Esophagus (tissue), 2 donors: Measurements from ENCODE around the gene MED22. TPM values are rescaled to one million over a fixed set of nuclear protein-coding genes. Genes with fewer than 3 reads are reported as not detected.

Experiments
- H3K27ac ChIP-seq, 2 donors: one replicate each; pipeline ENCODE4 v1.5.1; 2013; ENCODE audit warnings: low read depth in 2 of 2, mild to moderate bottlenecking in 2 of 2, inconsistent platforms in 1 of 2, low read length in 1 of 2, moderate library complexity in 1 of 2
- H3K27me3 ChIP-seq, 2 donors: one replicate each; pipeline ENCODE4 v1.6.1; 2013; ENCODE audit warnings: low read length in 2 of 2, control low read depth in 1 of 2, mild to moderate bottlenecking in 1 of 2; ENCODE audit not compliant: insufficient read depth in 2 of 2, control insufficient read depth in 1 of 2
- H3K36me3 ChIP-seq, 2 donors: one replicate each; pipeline ENCODE4 v1.6.1; 2013; ENCODE audit warnings: low read length in 1 of 2; ENCODE audit not compliant: control insufficient read depth in 2 of 2, insufficient read depth in 2 of 2
- H3K4me1 ChIP-seq, 2 donors: one replicate each; pipeline ENCODE4 v1.6.1; 2013; ENCODE audit warnings: low read length in 1 of 2; ENCODE audit not compliant: control insufficient read depth in 2 of 2, insufficient read depth in 2 of 2
- H3K4me3 ChIP-seq, 2 donors: one replicate each; pipeline ENCODE4 v1.5.1; 2013; ENCODE audit warnings: low read length in 2 of 2, mild to moderate bottlenecking in 2 of 2, low read depth in 1 of 2, moderate library complexity in 1 of 2
- H3K9me3 ChIP-seq, 2 donors: one replicate each; pipeline ENCODE4 v1.6.1; 2013; ENCODE audit warnings: mild to moderate bottlenecking in 2 of 2, low read depth in 1 of 2, low read length in 1 of 2, moderate library complexity in 1 of 2; ENCODE audit not compliant: control insufficient read depth in 2 of 2, insufficient read depth in 1 of 2
- WGBS, 2 donors: extraction: QIAGEN DNeasy Blood & Tissue Kit; methylation state at CpG; one replicate each; pipeline ENCODE4 v1.1.7; 2013; 5-methylcytosine and 5-hydroxymethylcytosine counted together
- polyA plus RNA-seq, 2 donors: library from polyadenylated mRNA; stranded (reverse); fragments of 200-250 nt; gene quantifications; one replicate each; pipeline ENCODE4 v1.2.3, GENCODE V29; 2013
- donor health status: healthy with polysubstance abuse.
- donor health status: Bipolar disorder and iron deficiency.

The MED22 gene
- polyA plus RNA-seq, 2 donors = 7.3 to 12.0 TPM

- peak overlapping the region in 1 of 2 donors; percentile 23 for H3K27ac ChIP-seq
- 76 to 79% methylated on average over 7 of the region's 7 CpGs for WGBS, 2 donors
- H3K27me3 ChIP-seq = no peaks in the 10 kb centered on the region
- H3K36me3 ChIP-seq = peaks cover 6 to 42% of the 10 kb centered on the region in 2 donors
- peaks cover 13 to 39% of the 10 kb centered on the region in 2 donors for H3K4me1 ChIP-seq
- H3K9me3 ChIP-seq = no peaks in the 10 kb centered on the region
- H3K4me3 ChIP-seq = no peak overlapping the region
Measured at GRCh38 chr9:133369933-133370332, 22.0 kb upstream of the MED22 start.

DNA sequence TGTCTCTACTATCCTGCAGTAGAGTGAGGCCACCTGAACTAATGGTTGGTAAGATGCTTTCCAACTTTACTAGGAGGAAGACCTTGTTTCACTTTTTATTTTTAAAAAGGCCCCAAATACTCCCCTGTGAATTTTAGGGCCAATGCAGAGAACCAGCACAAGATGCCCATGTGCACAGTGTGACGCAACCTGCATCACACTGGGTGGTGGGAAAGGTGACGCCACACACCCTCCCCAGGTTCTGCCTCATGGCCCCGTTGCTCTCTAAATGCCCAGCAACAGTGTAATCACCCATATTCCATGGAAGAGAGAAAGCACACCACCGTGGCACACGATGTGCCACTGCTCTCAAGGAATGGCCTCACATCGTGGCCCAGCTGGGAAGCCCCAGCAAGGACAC is 21.5 kb upstream of the MED22 start:
- no peak overlapping the region for H3K4me3 ChIP-seq
- no peaks in the 10 kb centered on the region for H3K27me3 ChIP-seq
- WGBS, 2 donors = 72 to 78% methylated on average over 6 of the region's 6 CpGs
- no peak overlapping the region for H3K27ac ChIP-seq
- H3K4me1 ChIP-seq = peaks cover 13 to 39% of the 10 kb centered on the region in 2 donors
- H3K36me3 ChIP-seq = peaks cover 8 to 42% of the 10 kb centered on the region in 2 donors
- H3K9me3 ChIP-seq = no peaks in the 10 kb centered on the region

DNA sequence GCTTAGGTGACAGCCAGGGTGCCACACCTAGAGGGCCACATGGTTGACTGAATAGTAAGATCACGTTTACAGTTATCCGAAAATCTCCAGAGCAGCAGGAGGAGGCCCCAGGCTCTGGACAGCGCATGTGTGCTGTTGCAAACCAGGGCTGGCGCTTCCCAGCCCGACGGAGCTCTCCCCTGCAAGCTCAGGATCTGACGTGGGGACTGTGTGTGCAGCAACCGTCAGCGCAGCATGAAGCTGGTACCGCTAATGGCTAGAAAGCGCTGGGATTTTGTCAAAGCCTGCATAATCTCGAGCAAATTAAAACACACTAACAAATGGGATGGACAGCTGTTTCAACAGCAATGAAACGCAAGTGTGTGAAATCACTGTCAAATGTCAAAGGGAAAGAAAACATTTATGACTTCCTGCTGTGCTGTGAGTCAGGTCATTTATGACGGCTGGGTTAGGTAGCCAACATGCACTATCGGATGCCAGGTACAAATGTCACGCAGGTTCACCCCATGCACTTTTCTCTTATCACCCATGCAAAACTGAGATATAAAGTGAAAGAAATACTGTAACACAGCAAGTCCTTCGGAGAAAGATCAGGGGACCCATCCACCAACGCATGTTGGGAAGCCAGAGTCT is 20.4 kb upstream of the MED22 start:
- H3K27me3 ChIP-seq = no peaks in the 10 kb centered on the region
- peaks cover 8 to 46% of the 10 kb centered on the region in 2 donors for H3K36me3 ChIP-seq
- H3K4me1 ChIP-seq = peaks cover 13 to 39% of the 10 kb centered on the region in 2 donors
- H3K27ac ChIP-seq = peak overlapping the region in 1 of 2 donors; percentile 74
- 40 to 47% methylated on average over 18 of the region's 18 CpGs for WGBS, 2 donors
- H3K4me3 ChIP-seq = no peak overlapping the region
- H3K9me3 ChIP-seq = no peaks in the 10 kb centered on the region

- Histone ChIP-seq H3K27ac (peak overlapping the region in 1 of 2 donors; percentile 74), H3K27me3 (no peaks in the 10 kb centered on the region), H3K9me3 (no peaks in the 10 kb centered on the region), H3K4me3 (no peak overlapping the region), H3K36me3 (peaks cover 13 to 43% of the 10 kb centered on the region in 2 donors), H3K4me1 (peaks cover 13 to 41% of the 10 kb centered on the region in 2 donors)
- 62 to 70% methylated on average over 10 of the region's 10 CpGs for WGBS, 2 donors
Measured at GRCh38 chr9:133367778-133368177, 19.8 kb upstream of the MED22 start.

GRCh38 chr9:133367221-133367620 is 19.3 kb upstream of the MED22 start:
- Histone ChIP-seq H3K4me1 (peaks cover 13 to 41% of the 10 kb centered on the region in 2 donors), H3K27me3 (no peaks in the 10 kb centered on the region), H3K27ac (peak overlapping the region in 1 of 2 donors; percentile 74), H3K36me3 (peaks cover 13 to 43% of the 10 kb centered on the region in 2 donors), H3K9me3 (no peaks in the 10 kb centered on the region), H3K4me3 (no peak overlapping the region)
- WGBS, 2 donors = 90 to 91% methylated on average over 22 of the region's 22 CpGs

DNA sequence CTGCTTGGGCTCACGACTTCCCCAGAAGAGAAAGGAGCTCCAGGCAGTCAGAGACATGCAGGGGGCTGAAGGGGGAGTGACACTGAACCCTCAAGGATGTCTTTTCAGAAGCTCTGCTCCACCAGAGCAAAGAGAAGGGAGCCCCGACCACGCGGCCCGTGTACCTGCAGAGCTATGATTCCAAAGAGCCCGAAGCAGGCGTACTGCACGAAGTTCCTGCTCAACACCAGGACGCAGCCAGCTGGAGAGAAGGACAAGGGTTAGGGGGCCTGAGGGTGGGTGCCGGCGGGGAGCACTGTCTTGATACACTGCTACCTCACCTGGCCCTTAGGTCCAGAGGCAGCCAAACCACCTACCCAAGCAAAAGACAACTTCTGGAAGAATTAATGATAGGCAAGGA is 18.5 kb upstream of the MED22 start:
- Histone ChIP-seq H3K4me1 (peaks cover 10 to 35% of the 10 kb centered on the region in 2 donors), H3K4me3 (no peak overlapping the region), H3K27me3 (no peaks in the 10 kb centered on the region), H3K36me3 (peaks cover 13 to 45% of the 10 kb centered on the region in 2 donors), H3K9me3 (peaks cover 0 to 2% of the 10 kb centered on the region in 2 donors), H3K27ac (no peak overlapping the region)
- 92% methylated on average over 11 of the region's 11 CpGs for WGBS, 2 donors

DNA sequence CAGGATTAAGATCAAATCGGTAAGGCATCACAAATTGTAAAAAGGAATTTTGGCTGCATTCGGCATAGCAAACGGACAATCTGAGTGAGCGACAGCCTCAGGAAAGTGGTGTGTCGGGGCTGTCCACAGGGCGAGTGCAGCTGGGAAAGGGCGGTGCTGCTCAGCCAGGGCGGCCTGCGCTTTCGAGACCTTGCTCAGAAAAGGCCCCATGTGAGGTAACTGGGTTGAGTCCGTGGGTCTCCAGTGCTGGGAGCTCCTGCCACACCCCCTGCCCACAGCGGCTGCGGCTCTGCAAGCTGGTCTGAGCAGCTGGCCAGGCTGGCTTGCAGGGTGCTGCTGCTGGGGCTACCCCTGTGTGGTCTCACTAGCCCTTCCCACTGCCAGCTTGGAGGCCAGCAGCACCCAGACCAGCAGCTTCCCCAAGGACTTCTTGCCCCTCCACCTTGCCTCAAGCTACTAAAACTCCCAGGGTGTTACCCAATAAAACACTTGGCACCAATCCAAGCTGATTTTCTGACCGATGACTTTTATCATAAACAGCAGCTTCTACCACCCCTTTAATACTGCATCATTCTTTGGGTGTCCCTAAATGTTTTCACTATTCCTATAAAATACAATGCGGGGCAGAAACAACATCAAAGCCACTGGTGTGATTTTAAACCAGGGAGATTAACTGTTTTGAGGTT is 14.6 kb upstream of the MED22 start:
- Histone ChIP-seq H3K36me3 (peaks cover 13 to 58% of the 10 kb centered on the region in 2 donors), H3K9me3 (peaks cover 0 to 2% of the 10 kb centered on the region in 2 donors), H3K27me3 (no peaks in the 10 kb centered on the region), H3K4me3 (no peak overlapping the region), H3K27ac (peak overlapping the region; percentile 8 to 38), H3K4me1 (peaks cover 4 to 27% of the 10 kb centered on the region in 2 donors)
- WGBS, 2 donors = 55 to 65% methylated on average over 15 of the region's 15 CpGs

GRCh38 chr9:133361507-133362092 is 13.7 kb upstream of the MED22 start:
- 60 to 67% methylated on average over 13 of the region's 13 CpGs for WGBS, 2 donors

GRCh38 chr9:133360400-133361393 is 12.8 kb upstream of the MED22 start:
- H3K27ac ChIP-seq = no peak overlapping the region
- H3K36me3 ChIP-seq = peaks cover 9 to 42% of the 10 kb centered on the region in 2 donors
- 67 to 79% methylated on average over 21 of the region's 21 CpGs for WGBS, 2 donors
- peaks cover 4 to 34% of the 10 kb centered on the region in 2 donors for H3K4me1 ChIP-seq
- H3K9me3 ChIP-seq = peaks cover 0 to 2% of the 10 kb centered on the region in 2 donors
- no peaks in the 10 kb centered on the region for H3K27me3 ChIP-seq
- H3K4me3 ChIP-seq = no peak overlapping the region

More at GRCh38 chr9:133361507-133362092, 13.7 kb upstream of the MED22 start:
- peaks cover 12 to 49% of the 10 kb centered on the region in 2 donors for H3K36me3 ChIP-seq
- peaks cover 4 to 34% of the 10 kb centered on the region in 2 donors for H3K4me1 ChIP-seq
- no peak overlapping the region for H3K27ac ChIP-seq
- peaks cover 0 to 2% of the 10 kb centered on the region in 2 donors for H3K9me3 ChIP-seq
- no peak overlapping the region for H3K4me3 ChIP-seq
- H3K27me3 ChIP-seq = no peaks in the 10 kb centered on the region
